Measurements from ENCODE around the gene EFNB2.

Gene EFNB2

GRCh38 chr13:106524108-106524507 is 11.4 kb downstream of the EFNB2 start:
- no peak for DNase-seq

- no peak for DNase-seq
Observed at GRCh38 chr13:106523576-106523975, 11.9 kb downstream of the EFNB2 start.

- no peak for DNase-seq
Observed at GRCh38 chr13:106522898-106523525, 12.4 kb downstream of the EFNB2 start.

GRCh38 chr13:106522112-106522705 is 13.3 kb downstream of the EFNB2 start:
- no peak for DNase-seq

GRCh38 chr13:106521095-106521799 is 14.2 kb downstream of the EFNB2 start:
- no peak for DNase-seq

GRCh38 chr13:106520251-106521054 is 15.0 kb downstream of the EFNB2 start:
- no peak for DNase-seq

- no peak for DNase-seq
Observed at GRCh38 chr13:106518512-106518911, 16.9 kb downstream of the EFNB2 start.

GRCh38 chr13:106517109-106517847 is 18.2 kb downstream of the EFNB2 start:
- DNase-seq: no peak

- no peak for DNase-seq
Observed at GRCh38 chr13:106515635-106516254, 19.7 kb downstream of the EFNB2 start.

- no peak for DNase-seq
Observed at GRCh38 chr13:106514928-106515634, 20.4 kb downstream of the EFNB2 start.

- no peak for DNase-seq
Observed at GRCh38 chr13:106513025-106513983, 22.2 kb downstream of the EFNB2 start.

GRCh38 chr13:106507560-106508274 is 27.7 kb downstream of the EFNB2 start:
- DNase-seq: no peak

GRCh38 chr13:106506286-106506685 is 29.2 kb downstream of the EFNB2 start:
- no peak for DNase-seq

- no peak for DNase-seq
Observed at GRCh38 chr13:106505732-106506131, 29.7 kb downstream of the EFNB2 start.

GRCh38 chr13:106505295-106505694 is 30.2 kb downstream of the EFNB2 start:
- no peak for DNase-seq

GRCh38 chr13:106503730-106504453 is 31.6 kb downstream of the EFNB2 start:
- DNase-seq: no peak

GRCh38 chr13:106503272-106503671 is 32.2 kb downstream of the EFNB2 start:
- no peak for DNase-seq

GRCh38 chr13:106500445-106500844 is 35.0 kb downstream of the EFNB2 start:
- no peak for DNase-seq

GRCh38 chr13:106499896-106500295 is 35.6 kb downstream of the EFNB2 start:
- DNase-seq: no peak

All from activated naive CD4-positive, alpha-beta T cell (primary cell).